AG04449 (cell line): ENCODE results near the gene GJD4.
A peak's percentile ranks its signal among the peaks of the same experiment; 100 is the strongest.

Source experiments
- CTCF ChIA-PET: fragments of 350-600 bp; formaldehyde crosslinking; extraction: SDS; loops from one replicate; lab custom pipeline; 2021; ENCODE audit warnings: antibody characterized with exemption; lab: Yijun Ruan, JAX
- POLR2A ChIA-PET: fragments of 400-600, 350-600 bp; formaldehyde crosslinking; extraction: SDS; loops from one replicate; lab custom pipeline; 2020; ENCODE audit warnings: antibody characterized with exemption, inconsistent platforms; lab: Yijun Ruan, JAX
- DNase-seq: peaks from one replicate; pipeline ENCODE4 v3.0.0-alpha.2; 2010; ENCODE audit warnings: low read depth, low spot score
- H3K4me3 ChIP-seq: 2 replicates; pipeline ENCODE4 v1.5.1; 2011; ENCODE audit warnings: low read depth, mild to moderate bottlenecking, control low read depth, low read length
- CTCF ChIP-seq: IDR thresholded peaks from one replicate; pipeline ENCODE4 v1.5.1; 2011; ENCODE audit warnings: mild to moderate bottlenecking, moderate library complexity, low read length, control low read depth, inconsistent platforms; ENCODE audit not compliant: insufficient read depth; ENCODE audit errors: missing control alignments

The GJD4 gene

GRCh38 chr10:35598379-35598778 is 6.8 kb upstream of the GJD4 start:
- DNase-seq, result no peak
- CTCF ChIA-PET, result no interaction called here
- POLR2A ChIA-PET, result no interaction called here
- TF ChIP-seq CTCF, result peak; percentile 39
- no peak overlapping the region for H3K4me3 ChIP-seq

- no peak overlapping the region for H3K4me3 ChIP-seq
- POLR2A ChIA-PET, result no interaction called here
- no peak for DNase-seq
- CTCF ChIA-PET, result interaction anchor here (1.0 to 1.8 kb wide), 7 partner anchors 11 to 1281 kb away, joined by 3 to 10 read pairs (median 4); no protein-coding TSS in a partner anchor
- no peak for TF ChIP-seq CTCF
Observed at GRCh38 chr10:35600193-35600592, 4.9 kb upstream of the GJD4 start.

GRCh38 chr10:35606430-35606829 is 1.3 kb downstream of the GJD4 start:
- DNase-seq, result no peak
- ChIA-PET CTCF (interaction anchor here (1.2 to 1.3 kb wide), 2 partner anchors 367 to 487 kb away, joined by 3 to 4 read pairs; no protein-coding TSS in a partner anchor), POLR2A (no interaction called here)
- TF ChIP-seq CTCF, result no peak
- no peak overlapping the region for H3K4me3 ChIP-seq

GRCh38 chr10:35607475-35608327 is 2.6 kb downstream of the GJD4 start:
- H3K4me3 ChIP-seq, result peak overlapping the region; percentile 43
- TF ChIP-seq CTCF, result no peak
- DNase-seq, result no peak
- ChIA-PET CTCF (interaction anchor here (0.7 to 1.3 kb wide), 4 partner anchors 10 to 1273 kb away, joined by 3 to 4 read pairs (median 3); no protein-coding TSS in a partner anchor), POLR2A (no interaction called here)

GRCh38 chr10:35608328-35608672 is 3.2 kb downstream of the GJD4 start:
- CTCF ChIA-PET, result interaction anchor here (0.7 to 0.8 kb wide), 2 partner anchors 44 to 1273 kb away, joined by 3 read pairs; no protein-coding TSS in a partner anchor
- DNase-seq, result no peak
- H3K4me3 ChIP-seq, result no peak overlapping the region
- POLR2A ChIA-PET, result no interaction called here
- no peak for TF ChIP-seq CTCF

GRCh38 chr10:35611750-35612149 is 6.6 kb downstream of the GJD4 start:
- CTCF ChIA-PET, result interaction anchor here (0.8 to 5.1 kb wide), 7 partner anchors 23 to 1271 kb away, joined by 3 to 72 read pairs (median 24); no protein-coding TSS in a partner anchor
- no peak for DNase-seq
- no peak overlapping the region for H3K4me3 ChIP-seq
- no peak for TF ChIP-seq CTCF
- POLR2A ChIA-PET, result no interaction called here
